SIG-M5 (cell line): Measurements from ENCODE around the gene HUS1.

Experiments
- DNase-seq: peaks from one replicate; lab custom pipeline; 2025; lab: John Stamatoyannopoulos, UW

The HUS1 gene

GRCh38 chr7:47979832-47980181 is 392 bp upstream of the HUS1 start:
- no peak for DNase-seq

GRCh38 chr7:47978790-47979144 is 648 bp downstream of the HUS1 start:
- no peak for DNase-seq

- no peak for DNase-seq
These were observed 5.7 kb downstream of the HUS1 start for GRCh38 chr7:47973739-47974138.

- DNase-seq, result no peak
These were observed 8.7 kb downstream of the HUS1 start for GRCh38 chr7:47970761-47971160.

- DNase-seq, result no peak
These were observed 10.3 kb downstream of the HUS1 start for GRCh38 chr7:47968847-47969774.

- no peak for DNase-seq
These were observed 11.7 kb downstream of the HUS1 start for GRCh38 chr7:47967708-47968107.

- DNase-seq, result no peak
These were observed 12.3 kb downstream of the HUS1 start for GRCh38 chr7:47967123-47967522.

- no peak for DNase-seq
These were observed 14.0 kb downstream of the HUS1 start for GRCh38 chr7:47965456-47965855.

- DNase-seq, result no peak
These were observed 17.2 kb downstream of the HUS1 start for GRCh38 chr7:47962262-47962661.

- DNase-seq, result no peak
These were observed 22.3 kb downstream of the HUS1 start for GRCh38 chr7:47957156-47957555.

- no peak for DNase-seq
These were observed 23.2 kb downstream of the HUS1 start for GRCh38 chr7:47956220-47956619.

GRCh38 chr7:47954231-47954911 is 25.0 kb downstream of the HUS1 start:
- no peak for DNase-seq

GRCh38 chr7:47953822-47954221 is 25.6 kb downstream of the HUS1 start:
- DNase-seq, result no peak

- no peak for DNase-seq
These were observed 27.2 kb downstream of the HUS1 start for GRCh38 chr7:47952224-47952623.

- DNase-seq, result no peak
These were observed 28.0 kb downstream of the HUS1 start for GRCh38 chr7:47951374-47951773.

GRCh38 chr7:47950714-47951113 is 28.7 kb downstream of the HUS1 start:
- DNase-seq, result no peak

GRCh38 chr7:47949703-47950102 is 29.7 kb downstream of the HUS1 start:
- no peak for DNase-seq

GRCh38 chr7:47948141-47948790 is 31.1 kb downstream of the HUS1 start, which contains the start of gene PKD1L1:
TSS of gene PKD1L1 (minus strand) at chr7:47948466. CDS start at chr7:47948440, 26 bp downstream.
- DNase-seq, result no peak

- no peak for DNase-seq
These were observed 32.1 kb downstream of the HUS1 start for GRCh38 chr7:47947355-47947749.

- DNase-seq, result no peak
These were observed 32.6 kb downstream of the HUS1 start for GRCh38 chr7:47946581-47947354.

- no peak for DNase-seq
These were observed 34.0 kb downstream of the HUS1 start for GRCh38 chr7:47945261-47946015.
